Measurements from ENCODE around the gene ZNF444. TPM values are rescaled to one million over a fixed set of nuclear protein-coding genes. Genes with fewer than 3 reads are reported as not detected.
A peak's percentile ranks its signal among the peaks of the same experiment; 100 is the strongest.

The ZNF444 gene
- total and polyA plus RNA-seq, 10 donors, result 17.0 to 35.1 (median 22.8) TPM

GRCh38 chr19:56117376-56117884, 23.7 kb upstream of the ZNF444 start:
- Histone ChIP-seq H3K4me3 (no peak overlapping the region), H3K9me3 (no peaks in the 10 kb centered on the region), H3K36me3 (peaks cover 0 to 34% (median 0%) of the 10 kb centered on the region in 6 donors), H3K4me1 (peaks cover 65 to 92% (median 87%) of the 10 kb centered on the region in 6 donors), H3K27ac (peak overlapping the region in 5 of 8 donors; percentile 91 to 100 (median 98)), H3K27me3 (replicated peaks in 1 of 7) (no peaks in the 10 kb centered on the region)
- WGBS, 5 donors, result 83 to 92% (median 90%) methylated on average over 13 to 14 of the region's 14 CpGs
- no peak for TF ChIP-seq CTCF (IDR thresholded peaks at IDR 0.05 in 8 of 11, conservative IDR thresholded peaks at IDR 0.05 in 3 of 11)
- TF ChIP-seq POLR2A (IDR thresholded peaks at IDR 0.05), result no peak
- TF ChIP-seq POLR2AphosphoS5 (IDR thresholded peaks at IDR 0.05), result no peak
- intact Hi-C loops (cut with DNase I; ENCODE audit: low total_unique reads), result no loop called here
- DNase-seq, result no peak

- Histone ChIP-seq H3K27me3 (replicated peaks in 1 of 7) (no peaks in the 10 kb centered on the region), H3K9me3 (no peaks in the 10 kb centered on the region), H3K36me3 (peaks cover 0 to 34% (median 0%) of the 10 kb centered on the region in 6 donors), H3K27ac (peak overlapping the region in 5 of 8 donors; percentile 91 to 100 (median 98)), H3K4me1 (peaks cover 61 to 88% (median 83%) of the 10 kb centered on the region in 6 donors), H3K4me3 (no peak overlapping the region)
- 63 to 74% (median 70%) methylated on average over 6 to 9 of the region's 9 CpGs for WGBS, 5 donors
- DNase-seq, result no peak
- intact Hi-C loops (cut with DNase I; ENCODE audit: low total_unique reads), result no loop called here
- TF ChIP-seq POLR2AphosphoS5 (IDR thresholded peaks at IDR 0.05) (no peak), POLR2A (IDR thresholded peaks at IDR 0.05) (no peak), CTCF (IDR thresholded peaks at IDR 0.05 in 8 of 11, conservative IDR thresholded peaks at IDR 0.05 in 3 of 11) (no peak)
Measured at GRCh38 chr19:56117889-56118288, 23.2 kb upstream of the ZNF444 start.

- peak overlapping the region in 7 of 8 donors; percentile 68 to 93 (median 81) for H3K4me3 ChIP-seq
- no peaks in the 10 kb centered on the region for H3K27me3 ChIP-seq (replicated peaks in 1 of 7)
- H3K4me1 ChIP-seq, result peaks cover 50 to 78% (median 73%) of the 10 kb centered on the region in 6 donors
- peak overlapping the region; percentile 83 to 100 (median 96) for H3K27ac ChIP-seq
- peaks cover 0 to 34% (median 0%) of the 10 kb centered on the region in 6 donors for H3K36me3 ChIP-seq
- H3K9me3 ChIP-seq, result no peaks in the 10 kb centered on the region
- DNase-seq, result no peak
- TF ChIP-seq POLR2AphosphoS5 (IDR thresholded peaks at IDR 0.05) (peak in 2 of 3 donors; percentile 32 to 46), POLR2A (IDR thresholded peaks at IDR 0.05) (no peak)
- intact Hi-C loops (cut with DNase I; ENCODE audit: low total_unique reads), result no loop called here
- 39 to 49% (median 41%) methylated on average over 8 of the region's 8 CpGs for WGBS, 5 donors
Measured at GRCh38 chr19:56118666-56119581, 22.2 kb upstream of the ZNF444 start.

GRCh38 chr19:56119582-56119978, 21.5 kb upstream of the ZNF444 start:
- peak; percentile 85 for DNase-seq
- H3K4me3 ChIP-seq, result peak overlapping the region; percentile 68 to 93 (median 78)
- peaks cover 0 to 32% (median 0%) of the 10 kb centered on the region in 6 donors for H3K36me3 ChIP-seq
- H3K27me3 ChIP-seq (replicated peaks in 1 of 7), result no peaks in the 10 kb centered on the region
- TF ChIP-seq CTCF (IDR thresholded peaks at IDR 0.05 in 8 of 11, conservative IDR thresholded peaks at IDR 0.05 in 3 of 11), result no peak
- TF ChIP-seq POLR2AphosphoS5 (IDR thresholded peaks at IDR 0.05), result peak in 1 of 3 donors; percentile 5
- TF ChIP-seq POLR2A (IDR thresholded peaks at IDR 0.05), result no peak
- peaks cover 46 to 71% (median 66%) of the 10 kb centered on the region in 6 donors for H3K4me1 ChIP-seq
- 34 to 65% (median 42%) methylated on average over 15 to 16 of the region's 16 CpGs for WGBS, 5 donors
- H3K9me3 ChIP-seq, result no peaks in the 10 kb centered on the region
- intact Hi-C loops (cut with DNase I; ENCODE audit: low total_unique reads), result no loop called here
- peak overlapping the region; percentile 83 to 100 (median 96) for H3K27ac ChIP-seq
